ENCODE data around the gene LMBRD1.

LMBRD1 gene

DNA sequence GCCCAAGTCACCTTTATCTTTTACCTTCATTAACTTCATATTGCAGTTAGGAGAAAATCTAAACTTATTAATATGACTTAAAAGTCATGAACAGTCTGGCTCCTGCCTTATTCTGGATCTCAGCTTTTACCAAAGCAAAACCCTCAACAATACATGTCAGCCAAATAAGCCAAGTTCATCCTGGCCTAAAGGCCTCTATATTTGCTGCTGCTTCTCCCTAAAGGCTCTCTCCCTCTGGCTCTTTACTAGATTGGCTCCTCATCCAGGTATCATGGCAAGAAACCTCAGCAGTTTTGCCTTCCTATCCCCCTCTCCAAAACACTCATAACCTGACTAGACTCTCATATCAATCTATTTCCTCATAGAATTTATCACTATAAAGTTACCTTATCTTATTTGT, 11.1 kb downstream of the LMBRD1 start:
- Histone ChIP-seq H3K27me3 (no peaks in the 10 kb centered on the region), H3K4me1 (peaks cover 5% of the 10 kb centered on the region), H3K9me3 (no peaks in the 10 kb centered on the region), H3K36me3 (no peaks in the 10 kb centered on the region; the same call in 1 of the 2 replicates), H3K4me3 (ENCODE audit: low read depth, low read length) (no peak overlapping the region)
- TF ChIP-seq, protein P1, sequence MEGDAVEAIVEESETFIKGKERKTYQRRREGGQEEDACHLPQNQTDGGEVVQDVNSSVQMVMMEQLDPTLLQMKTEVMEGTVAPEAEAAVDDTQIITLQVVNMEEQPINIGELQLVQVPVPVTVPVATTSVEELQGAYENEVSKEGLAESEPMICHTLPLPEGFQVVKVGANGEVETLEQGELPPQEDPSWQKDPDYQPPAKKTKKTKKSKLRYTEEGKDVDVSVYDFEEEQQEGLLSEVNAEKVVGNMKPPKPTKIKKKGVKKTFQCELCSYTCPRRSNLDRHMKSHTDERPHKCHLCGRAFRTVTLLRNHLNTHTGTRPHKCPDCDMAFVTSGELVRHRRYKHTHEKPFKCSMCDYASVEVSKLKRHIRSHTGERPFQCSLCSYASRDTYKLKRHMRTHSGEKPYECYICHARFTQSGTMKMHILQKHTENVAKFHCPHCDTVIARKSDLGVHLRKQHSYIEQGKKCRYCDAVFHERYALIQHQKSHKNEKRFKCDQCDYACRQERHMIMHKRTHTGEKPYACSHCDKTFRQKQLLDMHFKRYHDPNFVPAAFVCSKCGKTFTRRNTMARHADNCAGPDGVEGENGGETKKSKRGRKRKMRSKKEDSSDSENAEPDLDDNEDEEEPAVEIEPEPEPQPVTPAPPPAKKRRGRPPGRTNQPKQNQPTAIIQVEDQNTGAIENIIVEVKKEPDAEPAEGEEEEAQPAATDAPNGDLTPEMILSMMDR (IDR thresholded peaks at IDR 0.05; ENCODE audit: low read depth, low read length): no peak
- no peak for DNase-seq

- Histone ChIP-seq H3K36me3 (no peaks in the 10 kb centered on the region; the same call in 1 of the 2 replicates), H3K27me3 (no peaks in the 10 kb centered on the region), H3K4me3 (ENCODE audit: low read depth, low read length) (no peak overlapping the region), H3K9me3 (no peaks in the 10 kb centered on the region), H3K4me1 (peaks cover 7% of the 10 kb centered on the region)
- TF ChIP-seq, protein P1 (IDR thresholded peaks at IDR 0.05; ENCODE audit: low read depth, low read length): no peak
- no peak for DNase-seq
Measured at GRCh38 chr6:69784595-69785377, 12.0 kb downstream of the LMBRD1 start.

DNA sequence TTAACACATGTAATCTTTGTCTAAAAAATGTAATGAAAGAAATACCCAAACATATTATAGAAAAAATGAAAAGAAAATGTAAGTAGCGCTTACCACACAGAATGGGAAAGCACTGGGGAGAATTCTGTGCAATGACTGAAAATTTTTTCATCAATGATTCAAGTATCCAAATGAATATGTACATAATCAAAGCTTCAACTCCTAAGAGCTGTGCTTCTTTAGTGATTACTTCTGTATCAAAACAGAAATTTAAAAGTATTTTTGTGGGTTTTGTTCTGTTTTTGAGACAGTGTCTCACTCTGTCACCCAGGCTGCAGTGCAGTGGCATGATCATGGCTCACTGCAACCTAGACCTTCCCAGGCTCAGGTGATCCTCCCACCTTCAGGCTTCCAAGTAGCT, 13.7 kb downstream of the LMBRD1 start:
- peaks cover 7% of the 10 kb centered on the region for H3K4me1 ChIP-seq
- TF ChIP-seq, protein P1 (IDR thresholded peaks at IDR 0.05; ENCODE audit: low read depth, low read length): no peak
- no peak overlapping the region for H3K4me3 ChIP-seq (ENCODE audit: low read depth, low read length)
- no peaks in the 10 kb centered on the region for H3K9me3 ChIP-seq
- H3K27me3 ChIP-seq: no peaks in the 10 kb centered on the region
- no peaks in the 10 kb centered on the region for H3K36me3 ChIP-seq
- no peak for DNase-seq

DNA sequence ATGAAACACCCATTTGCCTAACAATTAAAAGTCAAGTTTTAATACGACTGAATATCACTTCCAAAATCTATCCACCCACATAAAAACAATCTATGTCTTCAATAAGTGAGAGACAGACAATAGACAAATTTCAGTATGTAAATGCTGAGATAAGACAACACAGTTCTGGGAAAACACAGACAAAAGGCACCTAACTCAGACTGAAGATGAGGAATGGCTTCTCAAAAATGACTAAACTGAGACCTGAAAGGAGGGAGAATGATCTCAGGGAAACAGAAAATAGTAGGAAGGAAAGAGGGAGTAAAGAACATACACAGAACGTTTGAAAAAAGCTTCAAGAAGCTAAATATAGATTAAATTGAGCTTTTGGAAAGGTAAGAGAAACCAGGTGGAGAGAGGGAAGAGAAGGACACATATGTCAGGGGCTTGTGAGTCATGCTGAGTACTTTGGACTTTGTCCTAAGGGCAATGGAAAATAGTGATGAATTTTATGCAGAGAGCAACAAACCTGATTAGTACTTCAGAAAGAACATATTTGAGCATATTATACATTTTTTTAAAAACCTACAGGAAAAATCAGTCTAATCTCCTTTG, 16.1 kb downstream of the LMBRD1 start:
- no peaks in the 10 kb centered on the region for H3K27me3 ChIP-seq
- H3K9me3 ChIP-seq: no peaks in the 10 kb centered on the region
- no peaks in the 10 kb centered on the region for H3K36me3 ChIP-seq
- TF ChIP-seq, protein P1 (IDR thresholded peaks at IDR 0.05; ENCODE audit: low read depth, low read length): no peak
- DNase-seq: no peak
- H3K4me1 ChIP-seq: peaks cover 7% of the 10 kb centered on the region
- H3K4me3 ChIP-seq (ENCODE audit: low read depth, low read length): no peak overlapping the region

DNA sequence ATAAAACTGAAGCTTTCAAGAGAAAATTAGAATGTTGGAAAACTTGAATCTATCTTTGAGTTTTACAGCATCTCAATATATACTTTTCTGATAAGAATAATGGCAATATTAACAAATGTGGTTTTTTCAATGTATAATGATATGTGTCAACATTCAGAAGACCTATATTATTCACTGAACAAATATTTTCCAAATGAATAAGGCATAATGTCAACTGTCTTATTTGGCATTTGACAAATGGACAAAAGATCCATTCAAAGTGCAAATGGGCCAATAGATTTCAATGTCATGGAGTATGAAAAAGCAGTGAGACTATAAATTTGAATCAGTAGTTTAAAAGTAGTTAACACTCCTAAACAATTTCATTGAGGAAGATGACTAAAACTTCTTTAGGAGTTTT, 20.9 kb downstream of the LMBRD1 start:
- Histone ChIP-seq H3K4me1 (peaks cover 3% of the 10 kb centered on the region; the same call in 1 of the 2 replicates), H3K27me3 (no peaks in the 10 kb centered on the region), H3K36me3 (no peaks in the 10 kb centered on the region), H3K9me3 (no peaks in the 10 kb centered on the region), H3K4me3 (ENCODE audit: low read depth, low read length) (no peak overlapping the region)
- DNase-seq: no peak
- TF ChIP-seq, protein P1 (IDR thresholded peaks at IDR 0.05; ENCODE audit: low read depth, low read length): no peak

DNA sequence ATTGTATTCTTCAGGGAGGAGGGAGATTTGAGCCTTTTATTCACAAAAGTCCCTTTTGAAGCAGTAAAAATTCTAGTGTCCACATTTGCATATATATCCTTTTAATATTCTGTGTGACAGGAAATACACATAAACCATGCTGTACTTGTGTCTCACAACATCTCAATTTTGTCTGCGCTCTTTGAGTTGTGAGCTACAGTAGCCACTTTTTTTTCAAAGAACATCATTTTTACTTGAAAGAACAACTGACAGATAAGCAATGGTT, 21.3 kb downstream of the LMBRD1 start:
- Histone ChIP-seq H3K9me3 (no peaks in the 10 kb centered on the region), H3K4me3 (ENCODE audit: low read depth, low read length) (no peak overlapping the region), H3K36me3 (no peaks in the 10 kb centered on the region), H3K4me1 (peaks cover under 1% of the 10 kb centered on the region; the same call in 1 of the 2 replicates), H3K27me3 (no peaks in the 10 kb centered on the region)
- TF ChIP-seq, protein P1 (IDR thresholded peaks at IDR 0.05; ENCODE audit: low read depth, low read length): no peak
- DNase-seq: no peak
